Measurements from ENCODE around the gene NUFIP2. TPM values are rescaled to one million over a fixed set of nuclear protein-coding genes. Genes with fewer than 3 reads are reported as not detected.
A peak's percentile ranks its signal among the peaks of the same experiment; 100 is the strongest.
"Not testable (repeated sequence)": the region's sequence is repeated elsewhere in the genome, so short reads cannot be mapped to it uniquely, and the experiment has no call there.

NUFIP2 gene
- total RNA-seq, 1 donor from 2014 or later, result 51.0 TPM

- Mint-ChIP-seq H3K36me3 (ENCODE audit: unreplicated experiment) (no peaks in the 10 kb centered on the region), H3K4me1 (ENCODE audit: low read depth, unreplicated experiment) (no peaks in the 10 kb centered on the region), H3K9me3 (ENCODE audit: unreplicated experiment) (no peaks in the 10 kb centered on the region), H3K27me3 (ENCODE audit: unreplicated experiment) (no peaks in the 10 kb centered on the region), H3K4me3 (ENCODE audit: unreplicated experiment) (no peak overlapping the region), H3K27ac (ENCODE audit: unreplicated experiment) (no peak overlapping the region)
- TF ChIP-seq, protein P1, sequence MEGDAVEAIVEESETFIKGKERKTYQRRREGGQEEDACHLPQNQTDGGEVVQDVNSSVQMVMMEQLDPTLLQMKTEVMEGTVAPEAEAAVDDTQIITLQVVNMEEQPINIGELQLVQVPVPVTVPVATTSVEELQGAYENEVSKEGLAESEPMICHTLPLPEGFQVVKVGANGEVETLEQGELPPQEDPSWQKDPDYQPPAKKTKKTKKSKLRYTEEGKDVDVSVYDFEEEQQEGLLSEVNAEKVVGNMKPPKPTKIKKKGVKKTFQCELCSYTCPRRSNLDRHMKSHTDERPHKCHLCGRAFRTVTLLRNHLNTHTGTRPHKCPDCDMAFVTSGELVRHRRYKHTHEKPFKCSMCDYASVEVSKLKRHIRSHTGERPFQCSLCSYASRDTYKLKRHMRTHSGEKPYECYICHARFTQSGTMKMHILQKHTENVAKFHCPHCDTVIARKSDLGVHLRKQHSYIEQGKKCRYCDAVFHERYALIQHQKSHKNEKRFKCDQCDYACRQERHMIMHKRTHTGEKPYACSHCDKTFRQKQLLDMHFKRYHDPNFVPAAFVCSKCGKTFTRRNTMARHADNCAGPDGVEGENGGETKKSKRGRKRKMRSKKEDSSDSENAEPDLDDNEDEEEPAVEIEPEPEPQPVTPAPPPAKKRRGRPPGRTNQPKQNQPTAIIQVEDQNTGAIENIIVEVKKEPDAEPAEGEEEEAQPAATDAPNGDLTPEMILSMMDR (IDR thresholded peaks at IDR 0.05; ENCODE audit: partially characterized antibody, unreplicated experiment), result no peak
- DNase-seq, result no peak
These were observed 60.6 kb downstream of the NUFIP2 start for GRCh38 chr17:29233301-29233700.

DNA sequence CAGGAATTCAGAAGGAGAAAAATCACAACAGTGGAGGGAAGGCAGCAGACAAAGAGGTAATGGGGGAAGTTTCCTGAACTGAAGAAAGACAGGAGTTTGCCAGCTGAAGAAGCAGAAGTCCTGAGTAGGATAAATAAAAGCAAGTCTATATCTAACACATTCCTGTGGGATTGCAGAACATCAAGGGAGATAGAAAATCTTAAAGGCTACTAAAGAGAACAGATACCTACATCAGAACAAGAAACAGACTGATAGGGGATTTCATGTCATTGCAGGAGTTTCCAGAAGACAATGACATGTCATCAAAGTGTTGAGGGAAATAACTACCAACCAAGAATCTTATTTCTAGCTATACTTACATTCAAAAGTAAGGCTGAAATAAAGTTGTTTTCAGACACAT lies 68.6 kb downstream of the NUFIP2 start:
- TF ChIP-seq, protein P1 (IDR thresholded peaks at IDR 0.05; ENCODE audit: partially characterized antibody, unreplicated experiment), result no peak
- no peak for DNase-seq
- Mint-ChIP-seq H3K4me3 (ENCODE audit: unreplicated experiment) (no peak overlapping the region), H3K36me3 (ENCODE audit: unreplicated experiment) (no peaks in the 10 kb centered on the region), H3K27ac (ENCODE audit: unreplicated experiment) (no peak overlapping the region), H3K27me3 (ENCODE audit: unreplicated experiment) (no peaks in the 10 kb centered on the region), H3K9me3 (ENCODE audit: unreplicated experiment) (peaks cover 4% of the 10 kb centered on the region), H3K4me1 (ENCODE audit: low read depth, unreplicated experiment) (peaks cover 5% of the 10 kb centered on the region)

DNA sequence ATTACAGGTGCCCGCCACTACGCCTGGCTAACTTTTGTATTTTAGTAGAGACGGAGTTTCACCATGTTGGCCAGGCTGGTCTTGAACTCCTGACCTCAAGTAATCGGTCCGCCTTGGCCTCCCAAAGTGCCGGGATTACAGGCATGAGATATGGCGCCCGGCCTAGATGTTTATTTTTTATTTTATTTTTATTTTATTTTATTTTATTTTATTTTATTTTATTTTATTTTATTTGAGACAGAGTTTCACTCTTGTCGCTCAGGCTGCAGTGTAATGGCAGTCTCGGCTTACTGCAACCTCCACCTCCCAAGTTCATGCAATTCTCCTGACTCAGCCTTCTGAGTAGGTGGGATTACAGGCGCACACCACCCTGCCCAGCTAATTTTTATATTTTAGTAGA lies 72.6 kb downstream of the NUFIP2 start:
- DNase-seq; H3K4me3 Mint-ChIP-seq (ENCODE audit: unreplicated experiment); H3K36me3 Mint-ChIP-seq (ENCODE audit: unreplicated experiment); H3K27ac Mint-ChIP-seq (ENCODE audit: unreplicated experiment); H3K4me1 Mint-ChIP-seq (ENCODE audit: low read depth, unreplicated experiment); H3K27me3 Mint-ChIP-seq (ENCODE audit: unreplicated experiment); H3K9me3 Mint-ChIP-seq (ENCODE audit: unreplicated experiment): not testable (repeated sequence)

- no peaks in the 10 kb centered on the region for H3K36me3 Mint-ChIP-seq (ENCODE audit: unreplicated experiment)
- peaks cover 9% of the 10 kb centered on the region for H3K4me1 Mint-ChIP-seq (ENCODE audit: low read depth, unreplicated experiment)
- DNase-seq, result peak; percentile 81
- no peak overlapping the region for H3K27ac Mint-ChIP-seq (ENCODE audit: unreplicated experiment)
- peaks cover 2% of the 10 kb centered on the region for H3K27me3 Mint-ChIP-seq (ENCODE audit: unreplicated experiment)
- peaks cover 8% of the 10 kb centered on the region for H3K9me3 Mint-ChIP-seq (ENCODE audit: unreplicated experiment)
- TF ChIP-seq, protein P1 (IDR thresholded peaks at IDR 0.05; ENCODE audit: partially characterized antibody, unreplicated experiment), result peak; percentile 89
- H3K4me3 Mint-ChIP-seq (ENCODE audit: unreplicated experiment), result no peak overlapping the region
These were observed 74.4 kb downstream of the NUFIP2 start for GRCh38 chr17:29219378-29220047.

- DNase-seq, result no peak
- peaks cover 3% of the 10 kb centered on the region for H3K4me1 Mint-ChIP-seq (ENCODE audit: low read depth, unreplicated experiment)
- H3K4me3 Mint-ChIP-seq (ENCODE audit: unreplicated experiment), result no peak overlapping the region
- H3K27me3 Mint-ChIP-seq (ENCODE audit: unreplicated experiment), result peaks cover 2% of the 10 kb centered on the region
- no peak overlapping the region for H3K27ac Mint-ChIP-seq (ENCODE audit: unreplicated experiment)
- H3K36me3 Mint-ChIP-seq (ENCODE audit: unreplicated experiment), result no peaks in the 10 kb centered on the region
- H3K9me3 Mint-ChIP-seq (ENCODE audit: unreplicated experiment), result peaks cover 8% of the 10 kb centered on the region
- TF ChIP-seq, protein P1 (IDR thresholded peaks at IDR 0.05; ENCODE audit: partially characterized antibody, unreplicated experiment), result no peak
These were observed 77.1 kb downstream of the NUFIP2 start for GRCh38 chr17:29216856-29217255.

Measured in glutamatergic neuron (in vitro differentiated cells).